Right atrium auricular region (tissue), 2 donors: Measurements from ENCODE around the gene KCNQ1OT1. TPM values are rescaled to one million over a fixed set of nuclear protein-coding genes. Genes with fewer than 3 reads are reported as not detected.

Experiments
- DNase-seq: peaks from one replicate; pipeline ENCODE4 v3.0.0-alpha.2; 2019; ENCODE audit warnings: low spot score
- H3K27ac ChIP-seq, 2 donors: fragments of 200-600 bp; sonication (generic); 1 replicate in 1 of 2; 2 replicates in 1 of 2; pipeline ENCODE4 v1.5.1; 2016 to 2019
- H3K27me3 ChIP-seq, 2 donors: fragments of 200-600 bp; sonication (generic); one replicate each; pipeline versions ENCODE4 v1.5.1 to v1.6.0; 2017 to 2019
- H3K36me3 ChIP-seq: fragments of 200-600 bp; sonication (generic); one replicate; pipeline ENCODE4 v1.5.1; 2016
- H3K4me1 ChIP-seq, 2 donors: fragments of 200-600 bp; sonication (generic); one replicate each; pipeline versions ENCODE4 v1.5.1 to v1.6.0; 2017 to 2019
- H3K4me3 ChIP-seq, 2 donors: fragments of 200-600 bp; sonication (generic); 1 replicate in 1 of 2; 2 replicates in 1 of 2; pipeline ENCODE4 v1.5.1; 2017 to 2019; ENCODE audit warnings: mild to moderate bottlenecking in 1 of 2, moderate library complexity in 1 of 2
- H3K9me3 ChIP-seq, 2 donors: fragments of 200-600 bp; sonication (generic); one replicate each; pipeline ENCODE4 v1.5.1; 2019
- CTCF ChIP-seq, 2 donors: fragments of 200-600 bp; sonication (generic); IDR thresholded peaks; one replicate each; pipeline ENCODE4 v1.5.1; 2019; ENCODE audit warnings: antibody characterized with exemption in 2 of 2
- total RNA-seq, 2 donors: library from RNA; depleted of rRNA; stranded (reverse); fragments of >200 nt; gene quantifications; one replicate each; pipeline ENCODE4 v1.1.0, GENCODE V29; 2016

The KCNQ1OT1 gene
- total RNA-seq, 2 donors from 2014 or later = 0.35 to 0.37 TPM

GRCh38 chr11:2704896-2705606 is 5.3 kb upstream of the KCNQ1OT1 start:
- TF ChIP-seq CTCF (IDR thresholded peaks at IDR 0.05) = no peak
- H3K27ac ChIP-seq = no peak overlapping the region

GRCh38 chr11:2704356-2704755 is 4.6 kb upstream of the KCNQ1OT1 start:
- Histone ChIP-seq H3K9me3 (no peaks in the 10 kb centered on the region), H3K27me3 (no peaks in the 10 kb centered on the region), H3K27ac (no peak overlapping the region), H3K4me3 (no peak overlapping the region), H3K36me3 (no peaks in the 10 kb centered on the region), H3K4me1 (peaks cover 0 to 12% of the 10 kb centered on the region in 2 donors)
- TF ChIP-seq CTCF (IDR thresholded peaks at IDR 0.05) = no peak
- DNase-seq = no peak

More at GRCh38 chr11:2704896-2705606, 5.3 kb upstream of the KCNQ1OT1 start:
- DNase-seq = no peak
- H3K9me3 ChIP-seq = no peaks in the 10 kb centered on the region
- no peaks in the 10 kb centered on the region for H3K36me3 ChIP-seq
- peaks cover 0 to 12% of the 10 kb centered on the region in 2 donors for H3K4me1 ChIP-seq
- no peak overlapping the region for H3K4me3 ChIP-seq
- no peaks in the 10 kb centered on the region for H3K27me3 ChIP-seq

GRCh38 chr11:2703363-2704141 is 3.8 kb upstream of the KCNQ1OT1 start:
- Histone ChIP-seq H3K4me1 (peaks cover 0 to 9% of the 10 kb centered on the region in 2 donors), H3K27ac (no peak overlapping the region), H3K9me3 (no peaks in the 10 kb centered on the region), H3K36me3 (no peaks in the 10 kb centered on the region), H3K27me3 (no peaks in the 10 kb centered on the region), H3K4me3 (no peak overlapping the region)
- no peak for DNase-seq
- TF ChIP-seq CTCF (IDR thresholded peaks at IDR 0.05) = no peak

- H3K4me1 ChIP-seq = peaks cover 0 to 6% of the 10 kb centered on the region in 2 donors
- H3K27me3 ChIP-seq = no peaks in the 10 kb centered on the region
- TF ChIP-seq CTCF (IDR thresholded peaks at IDR 0.05) = no peak
- H3K27ac ChIP-seq = no peak overlapping the region
- DNase-seq = no peak
- H3K4me3 ChIP-seq = no peak overlapping the region
- no peaks in the 10 kb centered on the region for H3K36me3 ChIP-seq
- no peaks in the 10 kb centered on the region for H3K9me3 ChIP-seq
These were observed 3.1 kb upstream of the KCNQ1OT1 start for GRCh38 chr11:2702771-2703362.

GRCh38 chr11:2701898-2702434 is 2.2 kb upstream of the KCNQ1OT1 start:
- H3K4me1 ChIP-seq = peaks cover 0 to 4% of the 10 kb centered on the region in 2 donors
- H3K4me3 ChIP-seq = no peak overlapping the region
- H3K36me3 ChIP-seq = no peaks in the 10 kb centered on the region
- no peak overlapping the region for H3K27ac ChIP-seq
- no peaks in the 10 kb centered on the region for H3K9me3 ChIP-seq
- H3K27me3 ChIP-seq = no peaks in the 10 kb centered on the region
- DNase-seq = no peak
- no peak for TF ChIP-seq CTCF (IDR thresholded peaks at IDR 0.05)
